HCT116 (cell line): ENCODE results near the gene DHRSX. TPM values are rescaled to one million over a fixed set of nuclear protein-coding genes. Genes with fewer than 3 reads are reported as not detected.
A peak's percentile ranks its signal among the peaks of the same experiment; 100 is the strongest.
"Not testable (repeated sequence)": the region's sequence is repeated elsewhere in the genome, so short reads cannot be mapped to it uniquely, and the experiment has no call there.

Source experiments
- ATAC-seq: fragments of 200-7000 bp; cut with Tn5 transposase; 2 replicates; pipeline ENCODE4 v1.9.1; 2020; ENCODE audit warnings: mild to moderate bottlenecking, moderate library complexity
- BruUV-seq: library from RNA; stranded (reverse); fragments of 400-500 nt; replicated peaks from 2 replicates; lab custom pipeline; 2021; lab: Mats Ljungman, UMichigan
- CTCF ChIA-PET: fragments of 300-600 bp; sonication (Branson Sonifier 250); formaldehyde crosslinking; loops from one replicate; lab custom pipeline; 2021; ENCODE audit warnings: antibody characterized with exemption; lab: Charles Lee
- POLR2A ChIA-PET: fragments of 300-600, 350-600 bp; sonication (Branson Sonifier 250); formaldehyde crosslinking; loops from one replicate; lab custom pipeline; 2021; ENCODE audit warnings: antibody characterized with exemption; lab: Charles Lee
- RAD21 ChIA-PET, 2 experiments: fragments of 300-600 bp; sonication (Branson Sonifier 250); formaldehyde crosslinking; loops; one replicate each; lab custom pipeline; 2023; ENCODE audit warnings: low total read pairs in 2 of 2; ENCODE audit not compliant: uncharacterized antibody in 2 of 2, unreplicated experiment in 2 of 2, low non-redundant PET in 1 of 2; lab: Charles Lee
- DNase-seq: peaks from one replicate; pipeline ENCODE4 v3.0.0-alpha.2; 2010; ENCODE audit warnings: low read depth, low spot score
- H2AFZ ChIP-seq: fragments of 200-600 bp; shearing (Covaris generic), sonication (generic); 2 replicates; pipeline ENCODE4 v1.6.1; 2017; ENCODE audit warnings: low read depth, mixed run types, mixed read lengths, antibody characterized with exemption, low read length; ENCODE audit not compliant: poor library complexity, severe bottlenecking
- H3K27ac ChIP-seq: 2 replicates; pipeline ENCODE4 v1.5.1; 2012; ENCODE audit warnings: low read depth, low read length
- H3K27me3 ChIP-seq: fragments of 200-600 bp; sonication (generic); 2 replicates; pipeline ENCODE4 v1.6.1; 2016; ENCODE audit warnings: mixed run types, low read length, mixed read lengths; ENCODE audit not compliant: insufficient read depth
- H3K36me3 ChIP-seq, 2 experiments: fragments of 200-500 bp in 1 of 2; fragments of 200-600 bp in 1 of 2; sonication (Bioruptor generic) in 1 of 2; sonication (generic) in 1 of 2; 2 replicates each; pipeline versions ENCODE4 v1.5.1 to v1.6.1; 2014 to 2016; ENCODE audit warnings: low read length in 2 of 2, inconsistent platforms in 1 of 2, mixed read lengths in 1 of 2, mixed run types in 1 of 2; ENCODE audit not compliant: insufficient read depth in 2 of 2, control insufficient read depth in 1 of 2
- H3K4me1 ChIP-seq, 2 experiments: fragments of 200-600 bp in 1 of 2; sonication (generic) in 1 of 2; 2 replicates each; pipeline versions ENCODE4 v1.5.1 to v1.6.1; 2012 to 2017; ENCODE audit warnings: low read length in 2 of 2, inconsistent platforms in 1 of 2, mild to moderate bottlenecking in 1 of 2, mixed read lengths in 1 of 2, mixed run types in 1 of 2, moderate library complexity in 1 of 2; ENCODE audit not compliant: insufficient read depth in 2 of 2, control insufficient read depth in 1 of 2
- H3K4me2 ChIP-seq: fragments of 200-600 bp; sonication (generic); 2 replicates; pipeline ENCODE4 v1.6.1; 2017; ENCODE audit warnings: mixed run types, low read length, mixed read lengths
- H3K4me3 ChIP-seq, 2 experiments: fragments of 200-600 bp in 1 of 2; sonication (generic) in 1 of 2; replicated peaks in 1 of 2; 2 replicates each; pipeline ENCODE4 v1.5.1; 2011 to 2016; ENCODE audit warnings: low read length in 2 of 2, control low read depth in 1 of 2, low read depth in 1 of 2, mild to moderate bottlenecking in 1 of 2, mixed read lengths in 1 of 2, mixed run types in 1 of 2
- H3K79me2 ChIP-seq: fragments of 200-600 bp; sonication (generic); 2 replicates; pipeline ENCODE4 v1.6.1; 2017; ENCODE audit warnings: mild to moderate bottlenecking, mixed run types, low read length, moderate library complexity, mixed read lengths; ENCODE audit not compliant: insufficient read depth
- H3K9ac ChIP-seq: fragments of 200-600 bp; sonication (generic); 2 replicates; pipeline ENCODE4 v1.6.1; 2016; ENCODE audit warnings: low read length, mixed read lengths
- H3K9me2 ChIP-seq: fragments of 200-600 bp; sonication (generic), shearing (Covaris generic); 2 replicates; pipeline ENCODE4 v1.6.1; 2017; ENCODE audit warnings: mixed run types, mild to moderate bottlenecking, moderate library complexity; ENCODE audit not compliant: insufficient read depth
- H3K9me3 ChIP-seq, 2 experiments: fragments of 200-500 bp in 1 of 2; fragments of 200-600 bp in 1 of 2; sonication (Bioruptor generic) in 1 of 2; sonication (generic) in 1 of 2; 2 replicates each; pipeline ENCODE4 v1.6.1; 2014 to 2017; ENCODE audit warnings: low read length in 2 of 2, mixed read lengths in 2 of 2, inconsistent platforms in 1 of 2, low read depth in 1 of 2, mild to moderate bottlenecking in 1 of 2, mixed run types in 1 of 2, moderate library complexity in 1 of 2; ENCODE audit not compliant: control insufficient read depth in 1 of 2, insufficient read depth in 1 of 2
- H4K20me1 ChIP-seq: fragments of 200-600 bp; sonication (generic), shearing (Covaris generic); 2 replicates; pipeline ENCODE4 v1.6.1; 2017; ENCODE audit warnings: mixed run types, mild to moderate bottlenecking, moderate library complexity; ENCODE audit not compliant: insufficient read depth
- CBX3 ChIP-seq: IDR thresholded peaks from 2 replicates; pipeline ENCODE4 v1.6.1; 2012; ENCODE audit warnings: low read depth
- EGR1 ChIP-seq: IDR thresholded peaks from 2 replicates; pipeline ENCODE4 v1.6.1; 2012; ENCODE audit warnings: low read depth
- EZH2 ChIP-seq: fragments of 200-600 bp; sonication (generic); IDR thresholded peaks from 2 replicates; pipeline ENCODE4 v1.6.1; 2017; ENCODE audit warnings: antibody characterized with exemption, mixed run types
- JUND ChIP-seq: IDR thresholded peaks from 2 replicates; pipeline ENCODE4 v1.6.1; 2012
- POLR2A ChIP-seq: IDR thresholded peaks from 2 replicates; pipeline ENCODE4 v1.7.0; 2011; ENCODE audit warnings: borderline replicate concordance; ENCODE audit not compliant: insufficient read depth, insufficient read length; ENCODE audit errors: extremely low read depth
- POLR2AphosphoS5 ChIP-seq: IDR thresholded peaks from 2 replicates; pipeline ENCODE4 v1.6.1; 2011; ENCODE audit warnings: mild to moderate bottlenecking, low read depth, low read length, moderate library complexity
- SIN3A ChIP-seq: IDR thresholded peaks from 2 replicates; pipeline ENCODE4 v1.6.1; 2012; ENCODE audit warnings: low read depth
- SP1 ChIP-seq: IDR thresholded peaks from 2 replicates; pipeline ENCODE4 v1.6.1; 2012; ENCODE audit warnings: low read depth
- TCF7L2 ChIP-seq: IDR thresholded peaks from 2 replicates; pipeline ENCODE4 v1.7.0; 2011; ENCODE audit warnings: borderline replicate concordance, inconsistent platforms; ENCODE audit not compliant: insufficient read depth, insufficient read length; ENCODE audit errors: extremely low read depth
- YY1 ChIP-seq: IDR thresholded peaks from 2 replicates; pipeline ENCODE4 v1.6.1; 2011; ENCODE audit warnings: low read length, low read depth, moderate library complexity, mild to moderate bottlenecking; ENCODE audit not compliant: insufficient replicate concordance; ENCODE audit errors: extremely low read depth
- ZNF274 ChIP-seq: fragments of 200-500 bp; sonication (Bioruptor generic); IDR thresholded peaks from 2 replicates; pipeline ENCODE4 v1.6.1; 2014; ENCODE audit warnings: mild to moderate bottlenecking, low read depth, low read length, inconsistent platforms
- intact Hi-C: fragments of 100-400 bp; cut with micrococcal nuclease; formaldehyde crosslinking; loops from 2 replicates; pipeline ENCODE4 v1.10.0; 2022
- total RNA-seq: library from RNA; stranded (reverse); gene quantifications from one replicate; pipeline ENCODE4 v1.2.1, GENCODE V29; 2021; ENCODE audit not compliant: unreplicated experiment
- TF ChIP-seq, protein P1 (sequence below): IDR thresholded peaks from 2 replicates; pipeline ENCODE4 v1.6.1; 2012
- TF ChIP-seq, protein P2 (sequence below), 3 experiments: fragments of 200-600 bp in 1 of 3; sonication (generic) in 1 of 3; IDR thresholded peaks in 2 of 3; conservative IDR thresholded peaks in 1 of 3; 2 replicates each; pipeline ENCODE4 v1.5.1; 2012 to 2017; ENCODE audit warnings: low read depth in 2 of 3, low read length in 2 of 3, antibody characterized with exemption in 1 of 3, borderline replicate concordance in 1 of 3, control low read depth in 1 of 3, mild to moderate bottlenecking in 1 of 3, mixed read lengths in 1 of 3, mixed run types in 1 of 3, moderate library complexity in 1 of 3; ENCODE audit not compliant: insufficient read depth in 1 of 3

The DHRSX gene
- total RNA-seq, 1 experiment from 2014 or later = 11.9 TPM

DNA sequence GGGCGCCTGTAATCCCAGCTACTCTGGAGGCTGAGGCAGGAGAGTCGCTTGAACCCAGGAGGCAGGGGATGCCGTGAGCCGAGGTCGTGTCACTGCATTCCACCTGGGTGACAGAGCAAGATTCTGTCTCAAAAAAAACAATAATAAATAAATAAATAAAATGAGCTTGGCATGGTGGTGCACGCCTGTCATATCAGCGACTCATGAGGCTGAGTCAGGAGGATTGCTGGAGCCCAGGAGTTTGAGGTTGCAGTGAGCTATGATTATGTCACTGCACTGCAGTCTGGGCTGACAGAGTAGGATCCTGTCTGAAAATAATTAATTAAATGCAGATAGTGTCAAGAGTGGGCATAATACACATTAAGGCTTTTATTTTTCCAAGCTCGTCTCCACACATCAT, 77.5 kb downstream of the DHRSX start:
- ChIA-PET POLR2A (no interaction called here), RAD21 (no interaction called here), CTCF (no interaction called here)
- 0 out of 2 replicates have a peak, but pooled peaks have one; percentile 24 for TF ChIP-seq JUND
- TF ChIP-seq, protein P1, sequence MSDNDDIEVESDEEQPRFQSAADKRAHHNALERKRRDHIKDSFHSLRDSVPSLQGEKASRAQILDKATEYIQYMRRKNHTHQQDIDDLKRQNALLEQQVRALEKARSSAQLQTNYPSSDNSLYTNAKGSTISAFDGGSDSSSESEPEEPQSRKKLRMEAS = no peak
- Histone ChIP-seq H3K27ac (no peak overlapping the region), H4K20me1 (no peaks in the 10 kb centered on the region), H3K36me3 (no peaks in the 10 kb centered on the region), H3K27me3 (no peaks in the 10 kb centered on the region), H3K9ac (no peak overlapping the region), H3K4me3 (no peak overlapping the region), H2AFZ (no peak overlapping the region), H3K4me1 (peaks cover 3 to 9% of the 10 kb centered on the region in 2 experiments; a peak in 3 of 4 replicates), H3K9me3 (no peaks in the 10 kb centered on the region), H3K79me2 (no peaks in the 10 kb centered on the region), H3K9me2 (no peaks in the 10 kb centered on the region), H3K4me2 (peak overlapping the region; percentile 30)
- DNase-seq = no peak
- peak; percentile 50 for ATAC-seq
- BruUV-seq = no TSS peak
- intact Hi-C loops = no loop called here

DNA sequence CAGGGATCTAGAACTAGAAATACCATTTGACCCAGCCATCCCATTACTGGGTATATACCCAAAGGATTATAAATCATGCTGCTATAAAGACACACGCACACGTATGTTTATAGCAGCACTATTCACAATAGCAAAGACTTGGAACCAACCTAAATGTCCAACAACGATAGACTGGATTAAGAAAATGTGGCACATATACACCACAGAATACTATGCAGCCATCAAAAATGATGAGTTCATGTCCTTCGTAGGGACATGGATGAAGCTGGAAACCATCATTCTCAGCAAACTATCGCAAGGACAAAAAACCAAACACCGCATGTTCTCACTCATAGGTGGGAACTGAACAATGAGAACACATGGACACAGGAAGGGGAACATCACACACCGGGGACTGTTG, 81.4 kb downstream of the DHRSX start:
- H3K36me3 ChIP-seq, H3K4me3 ChIP-seq, H3K27ac ChIP-seq, H2AFZ ChIP-seq, H4K20me1 ChIP-seq, H3K4me2 ChIP-seq, H3K27me3 ChIP-seq, H3K9me3 ChIP-seq, H3K9me2 ChIP-seq, CTCF ChIA-PET, H3K4me1 ChIP-seq, RAD21 ChIA-PET, DNase-seq, POLR2A ChIA-PET, ATAC-seq, intact Hi-C loops, H3K9ac ChIP-seq, H3K79me2 ChIP-seq, BruUV-seq: not testable (repeated sequence)

DNA sequence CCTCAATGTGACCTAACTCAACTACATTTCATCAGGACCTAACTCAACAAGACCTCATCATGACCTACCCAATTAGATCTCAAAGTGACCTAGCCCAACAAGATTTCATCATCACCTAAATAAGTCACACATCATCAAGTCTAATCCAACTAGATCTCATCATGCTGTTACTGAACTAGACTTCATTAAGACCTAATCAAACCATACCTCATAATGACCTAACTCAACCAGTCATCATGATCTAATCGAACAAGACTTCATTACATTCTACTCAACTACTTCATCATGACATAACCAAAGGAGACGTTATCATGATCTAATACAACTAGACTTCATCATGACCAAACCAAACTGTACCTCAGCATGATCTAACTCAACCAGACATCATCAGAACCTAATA, 82.8 kb downstream of the DHRSX start:
- no TSS peak for BruUV-seq
- CTCF ChIA-PET = no interaction called here
- H3K27ac ChIP-seq = no peak overlapping the region
- H3K79me2 ChIP-seq = no peaks in the 10 kb centered on the region
- H3K9me3 ChIP-seq = no peaks in the 10 kb centered on the region
- no peaks in the 10 kb centered on the region; a peak in 1 of 4 replicates for H3K4me1 ChIP-seq
- no peak overlapping the region for H3K4me3 ChIP-seq
- H3K36me3 ChIP-seq = no peaks in the 10 kb centered on the region
- ATAC-seq = no peak
- H3K27me3 ChIP-seq = no peaks in the 10 kb centered on the region
- DNase-seq = no peak
- no peak overlapping the region for H2AFZ ChIP-seq
- H3K4me2 ChIP-seq = no peak overlapping the region
- no peaks in the 10 kb centered on the region for H3K9me2 ChIP-seq
- POLR2A ChIA-PET = no interaction called here
- intact Hi-C loops = no loop called here
- H3K9ac ChIP-seq = no peak overlapping the region
- no peaks in the 10 kb centered on the region for H4K20me1 ChIP-seq
- RAD21 ChIA-PET = no interaction called here
- no peak for TF ChIP-seq CBX3
- TF ChIP-seq ZNF274 = no peak
- TF ChIP-seq YY1 = no peak
- TF ChIP-seq, protein P2, sequence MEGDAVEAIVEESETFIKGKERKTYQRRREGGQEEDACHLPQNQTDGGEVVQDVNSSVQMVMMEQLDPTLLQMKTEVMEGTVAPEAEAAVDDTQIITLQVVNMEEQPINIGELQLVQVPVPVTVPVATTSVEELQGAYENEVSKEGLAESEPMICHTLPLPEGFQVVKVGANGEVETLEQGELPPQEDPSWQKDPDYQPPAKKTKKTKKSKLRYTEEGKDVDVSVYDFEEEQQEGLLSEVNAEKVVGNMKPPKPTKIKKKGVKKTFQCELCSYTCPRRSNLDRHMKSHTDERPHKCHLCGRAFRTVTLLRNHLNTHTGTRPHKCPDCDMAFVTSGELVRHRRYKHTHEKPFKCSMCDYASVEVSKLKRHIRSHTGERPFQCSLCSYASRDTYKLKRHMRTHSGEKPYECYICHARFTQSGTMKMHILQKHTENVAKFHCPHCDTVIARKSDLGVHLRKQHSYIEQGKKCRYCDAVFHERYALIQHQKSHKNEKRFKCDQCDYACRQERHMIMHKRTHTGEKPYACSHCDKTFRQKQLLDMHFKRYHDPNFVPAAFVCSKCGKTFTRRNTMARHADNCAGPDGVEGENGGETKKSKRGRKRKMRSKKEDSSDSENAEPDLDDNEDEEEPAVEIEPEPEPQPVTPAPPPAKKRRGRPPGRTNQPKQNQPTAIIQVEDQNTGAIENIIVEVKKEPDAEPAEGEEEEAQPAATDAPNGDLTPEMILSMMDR (IDR thresholded peaks at IDR 0.05 in 2 of 3, conservative IDR thresholded peaks at IDR 0.05 in 1 of 3; ENCODE audit: borderline replicate concordance in 1 of 3, insufficient read depth in 1 of 3, low read depth in 2 of 3, low read length in 2 of 3) = no peak
- TF ChIP-seq JUND = no peak
- TF ChIP-seq POLR2A = no peak
- no peak for TF ChIP-seq EGR1
- TF ChIP-seq TCF7L2 = no peak
- TF ChIP-seq EZH2 = no peak
- no peak for TF ChIP-seq SP1
- TF ChIP-seq POLR2AphosphoS5 = no peak
- TF ChIP-seq SIN3A = no peak
